ENCODE results near the gene PDE4C.
A peak's percentile ranks its signal among the peaks of the same experiment; 100 is the strongest.

PDE4C gene

GRCh38 chr19:18203408-18203862, 22.8 kb downstream of the PDE4C start:
- TF ChIP-seq TAF1 (IDR thresholded peaks at IDR 0.05; ENCODE audit: borderline replicate concordance, insufficient read depth, low read length) (0 out of 2 replicates have a peak, but pooled peaks have one; percentile 3), POLR2AphosphoS5 (IDR thresholded peaks at IDR 0.05; ENCODE audit: low read depth, low read length) (no peak), SIN3A (IDR thresholded peaks at IDR 0.05; ENCODE audit: borderline replicate concordance, insufficient read depth, low read length) (no peak)

DNA sequence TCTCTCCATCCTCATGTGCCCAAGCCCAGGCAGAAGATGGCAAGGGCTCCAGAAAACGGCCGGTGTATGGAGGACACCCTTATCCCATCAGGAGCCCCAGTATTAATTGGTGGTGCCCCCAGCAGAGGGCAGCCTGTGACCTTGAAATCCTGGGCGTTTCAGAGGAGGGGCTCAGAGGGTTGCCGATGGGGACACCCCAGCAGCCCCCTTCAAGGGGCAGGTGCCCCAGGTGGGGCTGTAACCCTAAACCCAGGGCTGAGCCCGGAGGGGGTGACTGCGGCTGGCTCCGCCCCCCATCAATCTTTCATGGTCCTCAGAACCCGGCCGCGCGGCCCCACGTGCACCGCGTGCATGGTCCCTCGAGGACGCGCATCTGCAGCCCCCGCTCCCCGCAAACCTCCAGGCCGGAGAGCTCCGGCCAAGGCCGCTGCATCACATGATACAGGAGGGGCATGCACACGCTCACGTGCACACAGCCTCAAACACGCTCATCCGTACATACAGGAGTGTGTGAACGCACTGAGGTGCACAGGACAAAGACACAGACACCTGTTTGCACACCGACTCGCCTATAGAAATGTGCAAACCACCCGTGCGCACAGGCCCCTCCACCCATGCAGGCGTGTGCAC, 23.3 kb downstream of the PDE4C start:
- TF ChIP-seq FOXP2 (optimal IDR thresholded peaks at IDR 0.05; ENCODE audit: borderline replicate concordance, extremely low read depth, extremely low read length, insufficient read depth) (no peak), TAF1 (IDR thresholded peaks at IDR 0.05; ENCODE audit: borderline replicate concordance, insufficient read depth, low read length) (peak; percentile 19; the same call in 1 of the 2 replicates), SIN3A (IDR thresholded peaks at IDR 0.05; ENCODE audit: borderline replicate concordance, insufficient read depth, low read length) (0 out of 2 replicates have a peak, but pooled peaks have one; percentile 19), POLR2AphosphoS5 (IDR thresholded peaks at IDR 0.05; ENCODE audit: low read depth, low read length) (no peak)
- TF ChIP-seq, protein P1, sequence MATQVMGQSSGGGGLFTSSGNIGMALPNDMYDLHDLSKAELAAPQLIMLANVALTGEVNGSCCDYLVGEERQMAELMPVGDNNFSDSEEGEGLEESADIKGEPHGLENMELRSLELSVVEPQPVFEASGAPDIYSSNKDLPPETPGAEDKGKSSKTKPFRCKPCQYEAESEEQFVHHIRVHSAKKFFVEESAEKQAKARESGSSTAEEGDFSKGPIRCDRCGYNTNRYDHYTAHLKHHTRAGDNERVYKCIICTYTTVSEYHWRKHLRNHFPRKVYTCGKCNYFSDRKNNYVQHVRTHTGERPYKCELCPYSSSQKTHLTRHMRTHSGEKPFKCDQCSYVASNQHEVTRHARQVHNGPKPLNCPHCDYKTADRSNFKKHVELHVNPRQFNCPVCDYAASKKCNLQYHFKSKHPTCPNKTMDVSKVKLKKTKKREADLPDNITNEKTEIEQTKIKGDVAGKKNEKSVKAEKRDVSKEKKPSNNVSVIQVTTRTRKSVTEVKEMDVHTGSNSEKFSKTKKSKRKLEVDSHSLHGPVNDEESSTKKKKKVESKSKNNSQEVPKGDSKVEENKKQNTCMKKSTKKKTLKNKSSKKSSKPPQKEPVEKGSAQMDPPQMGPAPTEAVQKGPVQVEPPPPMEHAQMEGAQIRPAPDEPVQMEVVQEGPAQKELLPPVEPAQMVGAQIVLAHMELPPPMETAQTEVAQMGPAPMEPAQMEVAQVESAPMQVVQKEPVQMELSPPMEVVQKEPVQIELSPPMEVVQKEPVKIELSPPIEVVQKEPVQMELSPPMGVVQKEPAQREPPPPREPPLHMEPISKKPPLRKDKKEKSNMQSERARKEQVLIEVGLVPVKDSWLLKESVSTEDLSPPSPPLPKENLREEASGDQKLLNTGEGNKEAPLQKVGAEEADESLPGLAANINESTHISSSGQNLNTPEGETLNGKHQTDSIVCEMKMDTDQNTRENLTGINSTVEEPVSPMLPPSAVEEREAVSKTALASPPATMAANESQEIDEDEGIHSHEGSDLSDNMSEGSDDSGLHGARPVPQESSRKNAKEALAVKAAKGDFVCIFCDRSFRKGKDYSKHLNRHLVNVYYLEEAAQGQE (IDR thresholded peaks at IDR 0.05; ENCODE audit: insufficient read depth in 1 of 2, low read depth in 2 of 2, low read length in 2 of 2), result no peak

DNA sequence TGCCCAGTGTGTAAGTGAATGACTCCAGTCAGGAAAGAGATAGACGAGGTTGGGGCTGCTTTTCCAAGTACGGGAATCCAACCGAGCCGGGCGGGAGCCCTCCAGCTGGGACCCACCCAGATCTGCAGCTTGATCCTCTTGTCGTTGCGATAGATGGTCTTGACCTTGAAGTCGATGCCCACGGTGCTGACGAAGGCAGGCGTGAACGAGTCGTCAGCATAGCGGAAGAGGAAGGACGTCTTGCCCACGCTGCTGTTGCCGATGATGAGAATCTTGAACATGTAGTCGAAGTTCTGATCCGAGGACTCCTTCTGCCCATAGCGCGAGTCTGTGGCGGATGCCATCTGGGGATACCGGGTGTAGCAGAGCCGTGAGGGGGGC, 23.9 kb downstream of the PDE4C start:
- TF ChIP-seq, protein P1 (IDR thresholded peaks at IDR 0.05; ENCODE audit: insufficient read depth in 1 of 2, low read depth in 2 of 2, low read length in 2 of 2), result no peak
- no peak for TF ChIP-seq TAF1 (IDR thresholded peaks at IDR 0.05; ENCODE audit: borderline replicate concordance, insufficient read depth, low read length)
- TF ChIP-seq POLR2AphosphoS5 (IDR thresholded peaks at IDR 0.05; ENCODE audit: low read depth, low read length), result no peak
- TF ChIP-seq FOXP2 (optimal IDR thresholded peaks at IDR 0.05; ENCODE audit: borderline replicate concordance, extremely low read depth, extremely low read length, insufficient read depth), result no peak
- no peak for TF ChIP-seq SIN3A (IDR thresholded peaks at IDR 0.05; ENCODE audit: borderline replicate concordance, insufficient read depth, low read length)

DNA sequence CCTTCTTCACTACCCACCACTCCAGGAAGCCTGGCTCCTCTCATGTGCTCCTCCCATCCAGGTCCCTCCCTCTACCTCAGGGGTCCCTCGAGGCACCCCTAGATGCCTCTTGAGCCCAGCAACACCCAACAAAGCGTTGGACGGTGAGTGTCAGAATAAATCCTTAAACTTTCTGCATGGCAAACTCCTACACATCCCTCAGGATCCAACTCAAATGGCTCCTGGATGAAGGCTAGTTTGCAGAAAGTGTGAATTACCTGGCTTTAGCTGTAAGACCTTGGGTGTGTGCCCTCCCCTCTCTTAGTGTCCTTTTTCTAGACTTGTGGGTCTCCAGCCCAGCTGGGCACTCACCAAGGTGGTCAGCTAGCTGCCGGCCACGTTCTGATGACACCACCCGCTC, 27.9 kb downstream of the PDE4C start:
- TF ChIP-seq FOXP2 (optimal IDR thresholded peaks at IDR 0.05; ENCODE audit: borderline replicate concordance, extremely low read depth, extremely low read length, insufficient read depth), result no peak
- no peak for TF ChIP-seq POLR2AphosphoS5 (IDR thresholded peaks at IDR 0.05; ENCODE audit: low read depth, low read length)
- TF ChIP-seq SIN3A (IDR thresholded peaks at IDR 0.05; ENCODE audit: borderline replicate concordance, insufficient read depth, low read length), result no peak
- no peak for TF ChIP-seq TAF1 (IDR thresholded peaks at IDR 0.05; ENCODE audit: borderline replicate concordance, insufficient read depth, low read length)
- TF ChIP-seq, protein P1 (IDR thresholded peaks at IDR 0.05; ENCODE audit: insufficient read depth in 1 of 2, low read depth in 2 of 2, low read length in 2 of 2), result no peak

- TF ChIP-seq, protein P1 (IDR thresholded peaks at IDR 0.05; ENCODE audit: insufficient read depth in 1 of 2, low read depth in 2 of 2, low read length in 2 of 2), result no peak
- TF ChIP-seq TAF1 (IDR thresholded peaks at IDR 0.05; ENCODE audit: borderline replicate concordance, insufficient read depth, low read length), result no peak
- TF ChIP-seq FOXP2 (optimal IDR thresholded peaks at IDR 0.05; ENCODE audit: borderline replicate concordance, extremely low read depth, extremely low read length, insufficient read depth), result no peak
- TF ChIP-seq POLR2AphosphoS5 (IDR thresholded peaks at IDR 0.05; ENCODE audit: low read depth, low read length), result no peak
- TF ChIP-seq SIN3A (IDR thresholded peaks at IDR 0.05; ENCODE audit: borderline replicate concordance, insufficient read depth, low read length), result no peak
Observed at GRCh38 chr19:18197941-18198340, 28.3 kb downstream of the PDE4C start.
